GOT3 (cell line): ENCODE data around the gene WFDC11.

Experiments used
- DNase-seq: peaks from one replicate; lab custom pipeline; 2025; ENCODE audit warnings: mixed read lengths; lab: John Stamatoyannopoulos, UW

Gene WFDC11

DNA sequence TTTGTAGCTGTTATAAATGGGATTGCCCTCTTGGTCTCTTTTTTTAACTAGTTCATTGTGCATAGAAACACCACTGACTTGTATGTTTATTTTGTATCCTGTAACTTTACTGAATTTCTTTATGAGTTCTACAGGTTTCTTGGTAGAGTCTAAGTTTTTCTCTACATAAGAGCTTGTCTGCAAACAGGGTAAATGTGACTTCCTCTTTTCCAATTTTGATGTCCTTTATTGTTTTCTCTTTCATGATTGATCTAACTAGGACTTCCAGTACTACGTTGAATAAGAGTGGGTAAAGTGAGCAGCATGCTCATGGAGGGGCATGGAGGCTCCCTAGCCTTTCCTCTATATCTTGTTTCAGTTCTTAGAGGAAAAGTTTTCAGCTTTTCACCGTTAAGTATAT, 43.5 kb downstream of the WFDC11 start:
- DNase-seq, result no peak

GRCh38 chr20:45621593-45621992, 48.4 kb downstream of the WFDC11 start:
- no peak for DNase-seq

DNA sequence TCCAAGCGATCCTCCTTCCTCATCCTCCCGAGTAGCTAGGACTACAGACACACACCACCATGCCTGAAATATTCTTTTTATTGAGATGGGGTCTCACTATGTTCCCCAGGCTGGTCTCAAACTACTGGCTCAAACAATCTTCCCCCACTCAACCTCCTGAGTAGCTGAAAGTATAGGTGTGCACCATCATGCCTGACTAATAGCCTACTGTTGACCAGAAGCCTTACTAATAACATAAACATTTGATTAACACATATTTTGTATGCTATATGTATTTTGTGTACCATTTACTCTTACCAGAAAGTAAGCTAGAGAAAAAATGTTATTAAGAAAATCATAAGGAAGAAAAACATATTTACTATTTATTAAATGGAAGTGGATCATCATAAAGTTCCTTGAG, 52.4 kb downstream of the WFDC11 start:
- no peak for DNase-seq

DNA sequence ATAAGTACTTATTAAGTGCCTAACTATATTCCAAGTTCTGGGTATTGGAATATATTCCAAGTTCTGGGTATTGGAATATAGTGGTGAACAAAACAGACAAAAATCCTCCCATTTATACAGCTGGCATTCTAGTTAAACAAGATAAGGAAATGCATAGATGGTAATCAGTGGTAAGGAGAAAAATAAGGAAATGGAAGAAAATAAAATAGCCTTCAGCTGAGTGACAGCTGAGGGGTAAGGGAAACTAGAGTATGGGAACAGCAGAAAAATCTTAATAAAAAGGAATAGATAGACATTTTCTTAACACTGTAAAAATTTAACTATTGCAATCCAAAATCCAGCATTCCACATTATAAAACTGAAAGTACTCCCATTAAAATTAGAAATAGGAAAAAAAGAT, 57.7 kb downstream of the WFDC11 start:
- DNase-seq, result no peak

- DNase-seq, result no peak
These were observed 59.0 kb downstream of the WFDC11 start for GRCh38 chr20:45611054-45611453.

DNA sequence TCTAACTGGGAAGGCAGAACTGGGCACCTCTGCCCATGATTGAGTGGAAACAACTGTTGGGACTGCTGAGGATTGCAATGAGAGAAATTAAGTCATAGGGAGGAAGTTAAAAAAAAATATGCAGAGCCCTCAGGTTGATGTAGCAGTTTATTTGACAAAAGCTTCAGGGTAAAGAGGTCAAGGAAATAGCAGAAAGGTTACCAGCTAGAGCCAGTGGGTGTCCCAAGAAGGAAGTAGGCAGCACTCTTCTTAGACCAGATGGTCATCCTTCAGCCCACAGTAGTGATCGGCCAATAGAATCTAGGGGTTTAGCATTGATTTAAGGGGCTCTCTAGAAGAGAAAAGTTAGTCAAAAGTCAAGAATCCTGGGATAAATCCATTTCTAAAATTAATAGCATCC, 62.2 kb downstream of the WFDC11 start:
- DNase-seq, result no peak
